Skeletal muscle tissue (tissue), 4 donors: Measurements from ENCODE around the gene SDHD. TPM values are rescaled to one million over a fixed set of nuclear protein-coding genes. Genes with fewer than 3 reads are reported as not detected.
A peak's percentile ranks its signal among the peaks of the same experiment; 100 is the strongest.
"Not testable (repeated sequence)": the region's sequence is repeated elsewhere in the genome, so short reads cannot be mapped to it uniquely, and the experiment has no call there.

ENCODE experiments used
- H3K27ac ChIP-seq: one replicate; pipeline ENCODE4 v1.7.0; 2013; ENCODE audit warnings: mild to moderate bottlenecking, low read depth, low read length, inconsistent platforms
- H3K27me3 ChIP-seq, 3 donors: one replicate each; pipeline ENCODE4 v1.7.0; 2013; ENCODE audit warnings: low read length in 3 of 3; ENCODE audit not compliant: control insufficient read depth in 3 of 3, insufficient read depth in 3 of 3
- H3K36me3 ChIP-seq, 3 donors: one replicate each; pipeline ENCODE4 v1.7.0; 2013; ENCODE audit warnings: low read length in 3 of 3; ENCODE audit not compliant: control insufficient read depth in 3 of 3, insufficient read depth in 3 of 3
- H3K4me1 ChIP-seq, 3 donors: one replicate each; pipeline ENCODE4 v1.7.0; 2013; ENCODE audit warnings: low read length in 3 of 3, mild to moderate bottlenecking in 3 of 3; ENCODE audit not compliant: control insufficient read depth in 3 of 3, insufficient read depth in 3 of 3
- H3K4me3 ChIP-seq, 3 donors: one replicate each; pipeline ENCODE4 v1.7.0; 2013; ENCODE audit warnings: low read length in 3 of 3
- H3K9ac ChIP-seq, 3 donors: one replicate each; pipeline ENCODE4 v1.7.0; 2013; ENCODE audit warnings: low read length in 3 of 3, mild to moderate bottlenecking in 3 of 3, moderate library complexity in 2 of 3, low read depth in 1 of 3
- H3K9me3 ChIP-seq, 3 donors: one replicate each; pipeline ENCODE4 v1.7.0; 2013; ENCODE audit warnings: low read length in 3 of 3; ENCODE audit not compliant: control insufficient read depth in 3 of 3
- total RNA-seq: library from RNA; depleted of rRNA; stranded (reverse); fragments of >200 nt; gene quantifications from one replicate; pipeline ENCODE4 v1.2.3, GENCODE V29; 2014
- donor health status: Osteomylitis.

The SDHD gene
- total RNA-seq, result 129 TPM

GRCh38 chr11:112086422-112087191, at the start of gene SDHD, which contains the start of gene TIMM8B:
Gene SDHD (plus strand): TSS chr11:112086873. CDS start chr11:112086908, 35 bp downstream.
Gene TIMM8B (minus strand): TSS chr11:112086756. CDS start chr11:112086723, 33 bp downstream.
- peak within 1 kb of the TSS; percentile 96 to 100 (median 97) for H3K4me3 ChIP-seq
- peak within 1 kb of the TSS; percentile 95 to 98 (median 96) for H3K9ac ChIP-seq
- peaks cover 35 to 68% (median 67%) of the 10 kb centered on the region in 3 donors for H3K36me3 ChIP-seq
- peak within 1 kb of the TSS; percentile 91 for H3K27ac ChIP-seq
- H3K27me3 ChIP-seq, result no peaks in the 10 kb centered on the region
- H3K9me3 ChIP-seq, result no peaks in the 10 kb centered on the region
- peaks cover 28 to 50% (median 35%) of the 10 kb centered on the region in 3 donors for H3K4me1 ChIP-seq

- peaks cover 15 to 39% (median 32%) of the 10 kb centered on the region in 3 donors for H3K36me3 ChIP-seq
Observed at GRCh38 chr11:112037527-112037926, 49.1 kb upstream of the SDHD start.

GRCh38 chr11:112042161-112042960, 44.3 kb upstream of the SDHD start:
- no peak overlapping the region for H3K4me3 ChIP-seq
- peaks cover 16 to 47% (median 34%) of the 10 kb centered on the region in 3 donors for H3K36me3 ChIP-seq
- no peaks in the 10 kb centered on the region for H3K4me1 ChIP-seq
- no peaks in the 10 kb centered on the region for H3K27me3 ChIP-seq
- H3K9me3 ChIP-seq, result no peaks in the 10 kb centered on the region
- no peak overlapping the region for H3K9ac ChIP-seq
- H3K27ac ChIP-seq, result no peak overlapping the region

More at GRCh38 chr11:112037527-112037926, 49.1 kb upstream of the SDHD start:
- no peak overlapping the region for H3K4me3 ChIP-seq
- no peak overlapping the region for H3K27ac ChIP-seq
- H3K27me3 ChIP-seq, result no peaks in the 10 kb centered on the region
- no peak overlapping the region for H3K9ac ChIP-seq
- H3K9me3 ChIP-seq, result no peaks in the 10 kb centered on the region
- H3K4me1 ChIP-seq, result peaks cover 4 to 5% (median 4%) of the 10 kb centered on the region in 3 donors

- H3K4me3 ChIP-seq, result no peak overlapping the region
- no peaks in the 10 kb centered on the region for H3K4me1 ChIP-seq
- H3K36me3 ChIP-seq, result peaks cover 12 to 43% (median 30%) of the 10 kb centered on the region in 3 donors
- H3K27me3 ChIP-seq, result no peaks in the 10 kb centered on the region
- H3K9me3 ChIP-seq, result no peaks in the 10 kb centered on the region
- H3K9ac ChIP-seq, result no peak overlapping the region
- H3K27ac ChIP-seq, result no peak overlapping the region
Observed at GRCh38 chr11:112042961-112043304, 43.7 kb upstream of the SDHD start.

GRCh38 chr11:112044961-112045360, 41.7 kb upstream of the SDHD start:
- no peaks in the 10 kb centered on the region for H3K27me3 ChIP-seq
- H3K4me1 ChIP-seq, result no peaks in the 10 kb centered on the region
- H3K4me3 ChIP-seq, result no peak overlapping the region
- peaks cover 12 to 44% (median 22%) of the 10 kb centered on the region in 3 donors for H3K36me3 ChIP-seq
- no peaks in the 10 kb centered on the region for H3K9me3 ChIP-seq
- H3K27ac ChIP-seq, result no peak overlapping the region
- no peak overlapping the region for H3K9ac ChIP-seq

GRCh38 chr11:112046647-112047046, 40.0 kb upstream of the SDHD start:
- not testable (repeated sequence) for H3K4me1 ChIP-seq, H3K27ac ChIP-seq, H3K27me3 ChIP-seq, H3K4me3 ChIP-seq, H3K9me3 ChIP-seq, H3K9ac ChIP-seq
- peaks cover 17 to 48% (median 27%) of the 10 kb centered on the region in 3 donors for H3K36me3 ChIP-seq

- H3K36me3 ChIP-seq, result peaks cover 22 to 52% (median 37%) of the 10 kb centered on the region in 3 donors
- H3K9me3 ChIP-seq, result not testable (repeated sequence)
Observed at GRCh38 chr11:112048256-112048655, 38.4 kb upstream of the SDHD start.

GRCh38 chr11:112049777-112050176, 36.9 kb upstream of the SDHD start:
- H3K27me3 ChIP-seq, result no peaks in the 10 kb centered on the region
- no peaks in the 10 kb centered on the region for H3K4me1 ChIP-seq
- peaks cover 27 to 57% (median 42%) of the 10 kb centered on the region in 3 donors for H3K36me3 ChIP-seq

More at GRCh38 chr11:112048256-112048655, 38.4 kb upstream of the SDHD start:
- not testable (repeated sequence) for H3K9ac ChIP-seq, H3K4me3 ChIP-seq, H3K27me3 ChIP-seq, H3K4me1 ChIP-seq, H3K27ac ChIP-seq

GRCh38 chr11:112050721-112051120, 36.0 kb upstream of the SDHD start:
- Histone ChIP-seq H3K9me3 (no peaks in the 10 kb centered on the region), H3K4me1 (no peaks in the 10 kb centered on the region), H3K9ac (no peak overlapping the region), H3K27me3 (no peaks in the 10 kb centered on the region), H3K27ac (no peak overlapping the region), H3K4me3 (no peak overlapping the region), H3K36me3 (peaks cover 21 to 51% (median 35%) of the 10 kb centered on the region in 3 donors)

More at GRCh38 chr11:112049777-112050176, 36.9 kb upstream of the SDHD start:
- H3K27ac ChIP-seq, result no peak overlapping the region
- no peak overlapping the region for H3K4me3 ChIP-seq
- no peaks in the 10 kb centered on the region for H3K9me3 ChIP-seq
- H3K9ac ChIP-seq, result no peak overlapping the region

GRCh38 chr11:112051768-112052167, 34.9 kb upstream of the SDHD start:
- Histone ChIP-seq H3K4me3 (no peak overlapping the region), H3K9ac (no peak overlapping the region), H3K36me3 (peaks cover 21 to 56% (median 37%) of the 10 kb centered on the region in 3 donors), H3K27ac (no peak overlapping the region), H3K4me1 (no peaks in the 10 kb centered on the region), H3K9me3 (no peaks in the 10 kb centered on the region), H3K27me3 (no peaks in the 10 kb centered on the region)
